Measurements from ENCODE around the gene DDX28. TPM values are rescaled to one million over a fixed set of nuclear protein-coding genes. Genes with fewer than 3 reads are reported as not detected.

DDX28 gene
- total and polyA plus RNA-seq, 9 of the 15 experiments (the other 6 are each of a cell fraction or from before 2014, with no cell fraction given) = 2.8 to 24.5 (median 15.9) TPM

GRCh38 chr16:68072038-68072695 lies 49.1 kb upstream of the DDX28 start (continued):
- TF ChIP-seq NFXL1 (CRISPR knock-in tag; IDR thresholded peaks at IDR 0.05) = no peak
- no peak for TF ChIP-seq RUNX1 (IDR thresholded peaks at IDR 0.05; ENCODE audit: low read depth)
- TF ChIP-seq RFX5 (IDR thresholded peaks at IDR 0.05; ENCODE audit: low read depth, low read length) = no peak
- TF ChIP-seq SMAD3 (CRISPR knock-in tag; conservative IDR thresholded peaks at IDR 0.05) = no peak
- TF ChIP-seq JUND (IDR thresholded peaks at IDR 0.05; ENCODE audit: borderline replicate concordance, low read depth, low read length) = peak; percentile 46; the same call in 1 of the 2 replicates
- no peak for TF ChIP-seq JUND (tag; IDR thresholded peaks at IDR 0.05; ENCODE audit: borderline replicate concordance, low read depth, low read length)
- TF ChIP-seq, protein P1, sequence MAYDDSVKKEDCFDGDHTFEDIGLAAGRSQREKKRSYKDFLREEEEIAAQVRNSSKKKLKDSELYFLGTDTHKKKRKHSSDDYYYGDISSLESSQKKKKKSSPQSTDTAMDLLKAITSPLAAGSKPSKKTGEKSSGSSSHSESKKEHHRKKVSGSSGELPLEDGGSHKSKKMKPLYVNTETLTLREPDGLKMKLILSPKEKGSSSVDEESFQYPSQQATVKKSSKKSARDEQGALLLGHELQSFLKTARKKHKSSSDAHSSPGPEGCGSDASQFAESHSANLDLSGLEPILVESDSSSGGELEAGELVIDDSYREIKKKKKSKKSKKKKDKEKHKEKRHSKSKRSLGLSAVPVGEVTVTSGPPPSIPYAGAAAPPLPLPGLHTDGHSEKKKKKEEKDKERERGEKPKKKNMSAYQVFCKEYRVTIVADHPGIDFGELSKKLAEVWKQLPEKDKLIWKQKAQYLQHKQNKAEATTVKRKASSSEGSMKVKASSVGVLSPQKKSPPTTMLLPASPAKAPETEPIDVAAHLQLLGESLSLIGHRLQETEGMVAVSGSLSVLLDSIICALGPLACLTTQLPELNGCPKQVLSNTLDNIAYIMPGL (CRISPR knock-in tag; IDR thresholded peaks at IDR 0.05) = no peak
- peak in 1 of 2 experiments; percentile 53; a peak in 3 of 4 replicates for TF ChIP-seq NRF1 (conservative IDR thresholded peaks at IDR 0.05 in 1 of 2, IDR thresholded peaks at IDR 0.05 in 1 of 2)
- no peak for TF ChIP-seq TEAD2 (tag; IDR thresholded peaks at IDR 0.05)
- no peak for TF ChIP-seq ZBTB49 (CRISPR knock-in tag; IDR thresholded peaks at IDR 0.05; ENCODE audit: borderline replicate concordance)
- no peak for TF ChIP-seq SMAD2 (IDR thresholded peaks at IDR 0.05; ENCODE audit: low read depth, low read length)
- peak; percentile 63 for TF ChIP-seq MAFK (IDR thresholded peaks at IDR 0.05; ENCODE audit: low read length)
- TF ChIP-seq TARDBP (IDR thresholded peaks at IDR 0.05) = no peak
- no peak for TF ChIP-seq NR2C2 (CRISPR knock-in tag; IDR thresholded peaks at IDR 0.05)
- TF ChIP-seq NR2C2 (tag; IDR thresholded peaks at IDR 0.05) = peak; percentile 57
- no peak for TF ChIP-seq E2F6 (IDR thresholded peaks at IDR 0.05; ENCODE audit: borderline replicate concordance in 1 of 2, extremely low read depth in 1 of 2, insufficient read depth in 1 of 2, insufficient read length in 1 of 2, low read depth in 1 of 2, low read length in 1 of 2, poor library complexity in 1 of 2, severe bottlenecking in 1 of 2)
- no peak for TF ChIP-seq NR3C1 (CRISPR knock-in tag; IDR thresholded peaks at IDR 0.05)

Measured in K562 (cell line).